T-cell (primary cell): Measurements from ENCODE around the gene CHD2. TPM values are rescaled to one million over a fixed set of nuclear protein-coding genes. Genes with fewer than 3 reads are reported as not detected.

Experiments
- ATAC-seq, 4 experiments: fragments of 200-7000 bp in 3 of 4; fragments of 150-1000 bp in 1 of 4; cut with Tn5 transposase; replicated peaks in 1 of 4; 1 replicate in 3 of 4; 2 replicates in 1 of 4; pipeline ENCODE4 v1.10.0; 2021; ENCODE audit warnings: moderate library complexity in 3 of 4, mild to moderate bottlenecking in 2 of 4, moderate number of reproducible peaks in 1 of 4
- CTCF ChIA-PET, 2 donors: fragments of 300-600 bp; sonication (Branson Sonifier 250); formaldehyde crosslinking; loops; one replicate each; lab custom pipeline; 2022; ENCODE audit warnings: antibody characterized with exemption in 2 of 2; lab: Charles Lee
- POLR2A ChIA-PET, 2 donors: fragments of 300-600 bp; sonication (Branson Sonifier 250); formaldehyde crosslinking; loops; one replicate each; lab custom pipeline; 2022; ENCODE audit warnings: antibody characterized with exemption in 2 of 2; lab: Charles Lee
- DNase-seq, 35 experiments: peaks; one replicate each; pipeline versions ENCODE4 v3.0.0 to v3.0.0-alpha.2; 2013 to 2023
- H3K27ac ChIP-seq: one replicate; pipeline ENCODE4 v1.5.1; 2013; ENCODE audit warnings: low read length
- H3K27me3 ChIP-seq, 2 experiments: replicated peaks in 1 of 2; 1 replicate in 1 of 2; 2 replicates in 1 of 2; pipeline versions ENCODE4 v1.6.1 to v1.7.0; 2013; ENCODE audit warnings: low read length in 1 of 2, mixed read lengths in 1 of 2; ENCODE audit not compliant: control insufficient read depth in 2 of 2, insufficient read depth in 2 of 2; ENCODE audit errors: extremely low read depth in 1 of 2
- H3K36me3 ChIP-seq, 2 donors: 1 replicate in 1 of 2; 2 replicates in 1 of 2; pipeline versions ENCODE4 v1.6.1 to v1.7.0; 2013; ENCODE audit warnings: low read length in 1 of 2; ENCODE audit not compliant: control insufficient read depth in 2 of 2, insufficient read depth in 1 of 2; ENCODE audit errors: extremely low read depth in 1 of 2
- H3K4me1 ChIP-seq, 2 experiments: 1 replicate in 1 of 2; 2 replicates in 1 of 2; pipeline versions ENCODE4 v1.6.1 to v1.7.0; 2013; ENCODE audit warnings: low read length in 2 of 2, mixed read lengths in 1 of 2; ENCODE audit not compliant: insufficient read depth in 2 of 2, control insufficient read depth in 1 of 2; ENCODE audit errors: extremely low read depth in 1 of 2
- H3K4me3 ChIP-seq, 2 donors: 1 replicate in 1 of 2; 2 replicates in 1 of 2; pipeline versions ENCODE4 v1.5.1 to v1.7.0; 2013; ENCODE audit warnings: mild to moderate bottlenecking in 2 of 2, low read length in 1 of 2, moderate library complexity in 1 of 2; ENCODE audit not compliant: control insufficient read depth in 1 of 2; ENCODE audit errors: extremely low read depth in 1 of 2
- H3K9me3 ChIP-seq: 2 replicates; pipeline ENCODE4 v1.7.0; 2013
- H3K27ac Mint-ChIP-seq, 2 donors: one replicate each; pipeline ENCODE4 v1.8.0; 2020 to 2021; ENCODE audit warnings: mild to moderate bottlenecking in 2 of 2, mixed read lengths in 2 of 2
- H3K27me3 Mint-ChIP-seq, 2 donors: one replicate each; pipeline ENCODE4 v1.8.0; 2021 to 2022; ENCODE audit warnings: mixed read lengths in 2 of 2
- H3K36me3 Mint-ChIP-seq: one replicate; pipeline ENCODE4 v1.8.0; 2021; ENCODE audit warnings: mixed read lengths
- H3K4me1 Mint-ChIP-seq, 3 donors: one replicate each; pipeline ENCODE4 v1.8.0; 2020 to 2022; ENCODE audit warnings: mixed read lengths in 3 of 3, mild to moderate bottlenecking in 1 of 3
- H3K4me3 Mint-ChIP-seq, 3 donors: one replicate each; pipeline ENCODE4 v1.8.0; 2020 to 2022; ENCODE audit warnings: mild to moderate bottlenecking in 3 of 3, mixed read lengths in 3 of 3, moderate library complexity in 3 of 3
- H3K9me3 Mint-ChIP-seq, 3 donors: one replicate each; pipeline ENCODE4 v1.8.0; 2020 to 2022; ENCODE audit warnings: mixed read lengths in 3 of 3
- WGBS: methylation state at CpG from one replicate; pipeline ENCODE4 v1.1.5; 2013; ENCODE audit warnings: missing lambda C conversion rate; ENCODE audit not compliant: insufficient coverage; 5-methylcytosine and 5-hydroxymethylcytosine counted together
- total RNA-seq, 35 experiments: library from RNA in 6 of 35; stranded (reverse) in 6 of 35; fragments of 120-200 nt in 1 of 35; gene quantifications; one replicate each; pipeline versions ENCODE4 v1.2.1 to v1.2.4 and lab custom pipeline; 2013 to 2026

CHD2 gene
- total RNA-seq, 5 donors from 2014 or later (not counting 1 experiment from before 2014, with no cell fraction given) = 231 to 506 (median 266) TPM

DNA sequence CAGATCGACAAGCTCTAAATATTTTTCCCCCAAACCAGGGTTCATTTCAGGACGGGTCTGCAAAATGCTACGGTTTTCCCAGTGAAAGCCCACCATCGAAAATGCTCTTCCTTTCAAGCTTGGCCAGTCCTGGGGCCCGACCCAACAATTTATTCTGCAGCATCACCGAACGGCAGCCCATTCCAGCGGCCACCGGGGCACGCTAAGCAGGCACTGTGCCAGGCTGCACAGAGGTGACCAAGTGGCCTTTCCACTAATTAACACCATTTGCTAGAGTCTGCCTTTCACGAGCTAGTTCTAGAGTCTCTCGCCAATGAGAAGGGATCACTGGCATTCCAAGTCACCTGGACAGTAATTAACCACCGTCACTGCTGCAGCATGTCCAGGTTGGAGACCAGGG, 174.5 kb downstream of the CHD2 start:
- Histone ChIP-seq H3K36me3 (no peaks in the 10 kb centered on the region), H3K27ac (no peak overlapping the region), H3K4me3 (no peak overlapping the region), H3K27me3 (peaks cover 0 to 55% of the 10 kb centered on the region in 2 experiments), H3K9me3 (no peaks in the 10 kb centered on the region), H3K4me1 (peaks cover 0 to 15% of the 10 kb centered on the region in 2 experiments)
- no peak overlapping the region for H3K27ac Mint-ChIP-seq
- WGBS = 83% methylated on average over 11 of the region's 13 CpGs
- no peak for ATAC-seq
- H3K9me3 Mint-ChIP-seq = no peaks in the 10 kb centered on the region
- no peak for DNase-seq
- peaks cover 16 to 22% (median 17%) of the 10 kb centered on the region in 3 donors for H3K4me1 Mint-ChIP-seq
- H3K4me3 Mint-ChIP-seq = peak overlapping the region in 1 of 3 donors; percentile 27
- ChIA-PET CTCF (no interaction called here), POLR2A (no interaction called here)
- no peaks in the 10 kb centered on the region for H3K36me3 Mint-ChIP-seq
- H3K27me3 Mint-ChIP-seq = peaks cover 54 to 57% of the 10 kb centered on the region in 2 donors

DNA sequence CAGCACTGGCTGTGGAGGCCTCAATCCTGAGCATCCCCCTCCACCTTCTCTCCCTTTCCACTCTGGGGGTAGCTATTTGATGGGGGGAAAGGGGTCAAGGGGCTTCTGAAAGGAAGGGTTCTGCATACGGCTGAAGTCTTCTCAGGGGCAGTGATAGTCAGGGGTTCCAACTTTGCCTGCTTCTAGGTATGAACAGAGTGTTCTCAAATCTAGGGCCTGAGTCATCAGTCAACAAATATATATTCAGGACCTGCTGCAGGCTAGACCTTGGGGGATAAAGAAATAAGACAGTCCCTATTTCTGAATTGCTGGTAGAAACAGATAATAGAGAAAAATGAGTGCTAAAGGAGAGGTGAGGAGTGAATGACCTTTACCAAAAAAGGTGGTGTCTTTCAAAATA, 176.1 kb downstream of the CHD2 start:
- POLR2A ChIA-PET = no interaction called here
- Mint-ChIP-seq H3K36me3 (no peaks in the 10 kb centered on the region), H3K27me3 (peaks cover 58 to 60% of the 10 kb centered on the region in 2 donors), H3K4me3 (no peak overlapping the region), H3K9me3 (no peaks in the 10 kb centered on the region), H3K27ac (no peak overlapping the region), H3K4me1 (peaks cover 16 to 22% (median 17%) of the 10 kb centered on the region in 3 donors)
- no peak for DNase-seq
- no peaks in the 10 kb centered on the region for H3K36me3 ChIP-seq
- no CpG with 5 or more reads among the region's 1 CpG for WGBS
- no peak overlapping the region for H3K27ac ChIP-seq
- peaks cover 0 to 61% of the 10 kb centered on the region in 2 experiments for H3K27me3 ChIP-seq
- no peak for ATAC-seq
- H3K9me3 ChIP-seq = no peaks in the 10 kb centered on the region
- H3K4me1 ChIP-seq = peaks cover 0 to 15% of the 10 kb centered on the region in 2 experiments
- no peak overlapping the region for H3K4me3 ChIP-seq
- CTCF ChIA-PET = interaction anchor here (1.1 to 1.8 kb wide), 2 partner anchors 9 to 11 kb away, joined by 3 to 6 read pairs; no protein-coding TSS in a partner anchor

DNA sequence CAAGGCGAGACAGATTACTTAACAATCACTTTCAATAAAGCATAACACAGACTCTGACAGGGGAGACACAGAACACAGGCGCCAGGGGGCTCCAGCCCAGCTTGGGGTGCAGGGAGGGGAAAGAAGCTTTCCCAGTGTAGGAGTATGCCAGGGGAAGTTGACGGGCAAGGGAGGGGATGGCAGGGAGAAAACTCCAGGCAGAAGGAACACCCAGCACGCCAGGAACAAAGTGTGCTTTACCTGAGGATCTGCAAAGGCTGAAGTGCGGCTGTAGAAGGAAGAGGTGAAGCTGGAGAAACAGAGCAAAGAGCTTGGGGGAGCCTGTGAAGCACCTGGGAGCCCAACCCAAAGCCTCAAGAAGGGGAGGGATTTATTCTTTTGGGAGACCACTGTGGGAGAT, 176.8 kb downstream of the CHD2 start:
- 84% methylated on average over 3 of the region's 5 CpGs for WGBS
- H3K27ac Mint-ChIP-seq = no peak overlapping the region
- H3K4me3 Mint-ChIP-seq = no peak overlapping the region
- POLR2A ChIA-PET = no interaction called here
- H3K9me3 Mint-ChIP-seq = no peaks in the 10 kb centered on the region
- peaks cover 56 to 58% of the 10 kb centered on the region in 2 donors for H3K27me3 Mint-ChIP-seq
- Histone ChIP-seq H3K9me3 (no peaks in the 10 kb centered on the region), H3K4me1 (peaks cover 0 to 15% of the 10 kb centered on the region in 2 experiments), H3K27me3 (peaks cover 2 to 55% of the 10 kb centered on the region in 2 experiments), H3K36me3 (no peaks in the 10 kb centered on the region), H3K4me3 (no peak overlapping the region), H3K27ac (no peak overlapping the region)
- CTCF ChIA-PET = interaction anchor here (0.6 to 1.8 kb wide), 2 partner anchors 11 to 65 kb away, joined by 4 to 6 read pairs; no protein-coding TSS in a partner anchor
- H3K4me1 Mint-ChIP-seq = peaks cover 14 to 16% (median 15%) of the 10 kb centered on the region in 3 donors
- DNase-seq = no peak
- no peaks in the 10 kb centered on the region for H3K36me3 Mint-ChIP-seq
- no peak for ATAC-seq

Other genes with a start within 250 kb of the CHD2 start
- gene FAM174B, start 244.5 kb upstream of the CHD2 start, total RNA-seq = 10 to 100 TPM in 1 of 5 donors, 1 to 10 TPM in 4; 3.6 to 12.3 (median 4.2) TPM
- under 1 TPM in 3 of 5 donors, not detected in 2; 0.15 to 0.44 (median 0.23) TPM for gene RGMA, start 188.9 kb downstream of the CHD2 start, total RNA-seq